Right atrium auricular region (tissue), 2 donors: ENCODE results near the gene UBA1. TPM values are rescaled to one million over a fixed set of nuclear protein-coding genes. Genes with fewer than 3 reads are reported as not detected.

Experiments
- DNase-seq: peaks from one replicate; pipeline ENCODE4 v3.0.0-alpha.2; 2019; ENCODE audit warnings: low spot score
- H3K27ac ChIP-seq, 2 donors: fragments of 200-600 bp; sonication (generic); 1 replicate in 1 of 2; 2 replicates in 1 of 2; pipeline ENCODE4 v1.5.1; 2016 to 2019
- H3K27me3 ChIP-seq, 2 donors: fragments of 200-600 bp; sonication (generic); one replicate each; pipeline versions ENCODE4 v1.5.1 to v1.6.0; 2017 to 2019
- H3K36me3 ChIP-seq: fragments of 200-600 bp; sonication (generic); one replicate; pipeline ENCODE4 v1.5.1; 2016
- H3K4me1 ChIP-seq, 2 donors: fragments of 200-600 bp; sonication (generic); one replicate each; pipeline versions ENCODE4 v1.5.1 to v1.6.0; 2017 to 2019
- H3K4me3 ChIP-seq, 2 donors: fragments of 200-600 bp; sonication (generic); 1 replicate in 1 of 2; 2 replicates in 1 of 2; pipeline ENCODE4 v1.5.1; 2017 to 2019; ENCODE audit warnings: mild to moderate bottlenecking in 1 of 2, moderate library complexity in 1 of 2
- H3K9me3 ChIP-seq, 2 donors: fragments of 200-600 bp; sonication (generic); one replicate each; pipeline ENCODE4 v1.5.1; 2019
- CTCF ChIP-seq, 2 donors: fragments of 200-600 bp; sonication (generic); IDR thresholded peaks; one replicate each; pipeline ENCODE4 v1.5.1; 2019; ENCODE audit warnings: antibody characterized with exemption in 2 of 2
- total RNA-seq, 2 donors: library from RNA; depleted of rRNA; stranded (reverse); fragments of >200 nt; gene quantifications; one replicate each; pipeline ENCODE4 v1.1.0, GENCODE V29; 2016

The UBA1 gene
- total RNA-seq = 100 to 1,000 TPM; 102 to 136 TPM

- peak; percentile 85 to 92 for TF ChIP-seq CTCF (IDR thresholded peaks at IDR 0.05)
- Histone ChIP-seq H3K4me3 (peak within 1 kb of the TSS; percentile 80 to 85), H3K27ac (peak within 1 kb of the TSS; percentile 96 to 98), H3K36me3 (peaks cover 6% of the 10 kb centered on the region), H3K27me3 (no peaks in the 10 kb centered on the region), H3K4me1 (peaks cover 0 to 60% of the 10 kb centered on the region in 2 donors), H3K9me3 (no peaks in the 10 kb centered on the region)
- peak; percentile 99 for DNase-seq
These were observed at the start of gene UBA1 for GRCh38 chrX:47193475-47194193. UBA1 (plus strand) TSS chrX:47193829; CDS start chrX:47198803, 4,974 bp downstream.

GRCh38 chrX:47143894-47144625, 49.6 kb upstream of the UBA1 start:
- Histone ChIP-seq H3K9me3 (no peaks in the 10 kb centered on the region), H3K27ac (peak overlapping the region; percentile 92), H3K36me3 (peaks cover 8% of the 10 kb centered on the region), H3K4me1 (peaks cover 0 to 29% of the 10 kb centered on the region in 2 donors), H3K27me3 (no peaks in the 10 kb centered on the region), H3K4me3 (peak overlapping the region; percentile 63 to 64)
- no peak for DNase-seq
- no peak for TF ChIP-seq CTCF (IDR thresholded peaks at IDR 0.05)

- peak; percentile 55 to 63 for TF ChIP-seq CTCF (IDR thresholded peaks at IDR 0.05)
- peak within 1 kb of the TSS; percentile 63 to 64 for H3K4me3 ChIP-seq
- H3K27ac ChIP-seq = peak within 1 kb of the TSS; percentile 92
- DNase-seq = peak; percentile 96
- peaks cover 8% of the 10 kb centered on the region for H3K36me3 ChIP-seq
- no peaks in the 10 kb centered on the region for H3K9me3 ChIP-seq
- peaks cover 0 to 29% of the 10 kb centered on the region in 2 donors for H3K4me1 ChIP-seq
- no peaks in the 10 kb centered on the region for H3K27me3 ChIP-seq
These were observed 48.8 kb upstream of the UBA1 start, which contains the start of the genes NDUFB11 and RBM10 for GRCh38 chrX:47144626-47145394. NDUFB11 (minus strand) TSS chrX:47144702; CDS start chrX:47144679, 23 bp downstream. RBM10 (plus strand) TSS chrX:47145221; CDS start chrX:47147482, 2,261 bp downstream.

- DNase-seq = no peak
- Histone ChIP-seq H3K4me3 (peak overlapping the region; percentile 63 to 64), H3K4me1 (peaks cover 0 to 29% of the 10 kb centered on the region in 2 donors), H3K27ac (peak overlapping the region; percentile 92), H3K9me3 (no peaks in the 10 kb centered on the region), H3K27me3 (no peaks in the 10 kb centered on the region), H3K36me3 (peaks cover 7% of the 10 kb centered on the region)
- TF ChIP-seq CTCF (IDR thresholded peaks at IDR 0.05) = no peak
These were observed 48.1 kb upstream of the UBA1 start for GRCh38 chrX:47145395-47146120.
